Mononuclear cell (primary cell): ENCODE data around the gene ZNF385C. TPM values are rescaled to one million over a fixed set of nuclear protein-coding genes. Genes with fewer than 3 reads are reported as not detected.

Experiments used
- H3K27me3 ChIP-seq: 2 replicates; pipeline ENCODE4 v1.6.0; 2011; ENCODE audit warnings: low read length, control low read depth; ENCODE audit not compliant: insufficient read depth
- H3K4me1 ChIP-seq: 2 replicates; pipeline ENCODE4 v1.5.1; 2011; ENCODE audit warnings: mild to moderate bottlenecking, low read length, control low read depth; ENCODE audit not compliant: insufficient read depth
- H3K4me3 ChIP-seq: 2 replicates; pipeline ENCODE4 v1.5.1; 2011; ENCODE audit warnings: mild to moderate bottlenecking, low read length, moderate library complexity
- H3K9me3 ChIP-seq: 2 replicates; pipeline ENCODE4 v1.5.1; 2011; ENCODE audit warnings: low read depth, mild to moderate bottlenecking, control low read depth, low read length
- total RNA-seq: library from RNA; depleted of rRNA; stranded (reverse); fragments of >200 nt; gene quantifications from one replicate; pipeline ENCODE4 v1.2.3, GENCODE V29; 2012

The ZNF385C gene
- total RNA-seq, 1 donor: 0.10 TPM

DNA sequence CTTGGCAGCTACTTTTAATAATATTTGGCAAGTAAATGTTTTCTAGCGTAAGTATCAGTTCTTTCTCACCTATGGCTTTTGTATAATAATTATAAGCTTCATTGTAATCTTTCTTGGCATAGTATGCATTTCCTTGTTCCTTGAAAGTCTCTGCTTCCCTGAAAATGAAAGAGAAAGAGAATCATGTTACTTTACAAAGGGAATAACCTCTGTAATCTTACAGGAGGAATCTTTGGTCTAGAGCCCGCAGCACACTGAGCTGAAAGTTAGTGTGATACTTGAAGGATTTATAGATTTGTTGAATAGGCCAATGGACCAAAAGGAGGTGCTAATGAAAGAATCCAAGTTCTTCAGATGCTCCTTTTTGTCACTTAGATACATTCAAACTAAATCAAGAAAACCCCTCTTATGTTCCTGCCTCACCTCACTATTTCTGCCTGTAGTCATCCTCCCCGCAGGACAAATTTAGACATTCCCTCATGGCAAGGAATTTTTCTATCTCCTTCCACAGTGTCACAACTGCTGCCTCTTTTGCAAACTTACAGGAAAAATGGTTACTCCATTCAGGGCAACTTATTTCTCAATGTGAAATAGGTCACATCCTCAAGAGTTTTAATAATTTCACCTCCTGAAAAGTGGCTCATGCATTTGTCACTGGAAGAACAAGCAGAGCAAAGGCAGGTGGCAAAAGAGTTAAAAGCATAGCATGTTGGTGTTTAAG, 97.7 kb downstream of the ZNF385C start:
- H3K4me1 ChIP-seq: peaks cover 21% of the 10 kb centered on the region
- H3K9me3 ChIP-seq: no peaks in the 10 kb centered on the region
- no peaks in the 10 kb centered on the region for H3K27me3 ChIP-seq
- no peak overlapping the region for H3K4me3 ChIP-seq

DNA sequence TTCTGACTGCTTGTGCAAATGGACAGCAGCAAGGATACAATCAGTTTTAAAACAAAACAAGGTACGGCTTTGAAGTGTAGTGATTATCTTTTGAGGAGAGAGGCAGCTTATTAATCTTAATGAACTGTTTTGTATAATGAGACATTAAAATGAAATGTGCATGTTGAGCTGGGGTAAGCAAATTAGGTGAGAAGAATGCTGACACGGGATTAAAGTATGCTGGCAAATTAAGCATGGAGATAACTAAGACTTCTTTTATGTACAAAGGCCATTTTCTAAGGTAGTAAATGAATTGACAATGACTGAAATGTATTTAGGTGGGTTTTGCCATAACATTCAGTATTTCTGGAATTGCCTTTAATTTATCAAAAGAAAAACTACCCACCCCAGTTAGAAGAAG, 99.8 kb downstream of the ZNF385C start:
- Histone ChIP-seq H3K4me1 (peaks cover 21% of the 10 kb centered on the region), H3K4me3 (no peak overlapping the region), H3K9me3 (no peaks in the 10 kb centered on the region), H3K27me3 (no peaks in the 10 kb centered on the region)

DNA sequence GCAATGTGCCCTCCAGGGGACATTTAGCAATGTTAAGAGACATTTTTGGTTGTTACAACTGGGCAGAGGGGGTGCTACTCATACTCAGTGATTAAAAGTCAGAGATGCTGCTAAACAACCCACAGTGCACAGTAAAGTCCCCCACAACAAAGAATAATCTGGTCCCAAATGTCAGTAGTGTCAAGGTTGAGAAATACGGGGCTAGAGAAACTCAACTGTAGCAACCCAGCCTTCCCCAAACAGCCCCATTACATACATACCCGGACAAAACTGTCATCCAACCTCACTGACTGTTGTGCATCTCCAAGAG, 101.5 kb downstream of the ZNF385C start:
- peaks cover 7% of the 10 kb centered on the region for H3K4me1 ChIP-seq
- no peak overlapping the region for H3K4me3 ChIP-seq
- H3K27me3 ChIP-seq: no peaks in the 10 kb centered on the region

DNA sequence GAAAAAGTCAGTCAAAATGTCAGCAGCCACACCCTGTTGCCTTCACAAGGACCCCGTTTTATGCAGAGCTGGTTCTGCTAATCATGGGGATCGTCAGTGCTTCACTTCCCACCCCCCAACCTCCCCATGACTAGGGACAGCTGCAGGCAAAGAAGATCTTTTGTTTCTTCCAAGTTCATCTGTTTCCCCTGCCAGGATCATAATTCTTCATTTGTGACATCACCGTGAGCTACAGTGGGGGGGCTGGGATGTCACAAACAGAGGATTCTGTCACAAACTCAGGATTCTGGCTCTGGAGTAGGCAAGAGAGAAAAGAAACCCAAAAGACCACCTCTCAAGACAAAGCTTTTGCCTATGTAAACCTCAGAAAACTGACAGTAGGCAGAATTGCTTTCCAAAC, 105.7 kb downstream of the ZNF385C start:
- Histone ChIP-seq H3K27me3 (no peaks in the 10 kb centered on the region), H3K4me1 (peaks cover 7% of the 10 kb centered on the region), H3K9me3 (no peaks in the 10 kb centered on the region), H3K4me3 (no peak overlapping the region)

More for the DNA sequence above, 101.5 kb downstream of the ZNF385C start:
- no peaks in the 10 kb centered on the region for H3K9me3 ChIP-seq

DNA sequence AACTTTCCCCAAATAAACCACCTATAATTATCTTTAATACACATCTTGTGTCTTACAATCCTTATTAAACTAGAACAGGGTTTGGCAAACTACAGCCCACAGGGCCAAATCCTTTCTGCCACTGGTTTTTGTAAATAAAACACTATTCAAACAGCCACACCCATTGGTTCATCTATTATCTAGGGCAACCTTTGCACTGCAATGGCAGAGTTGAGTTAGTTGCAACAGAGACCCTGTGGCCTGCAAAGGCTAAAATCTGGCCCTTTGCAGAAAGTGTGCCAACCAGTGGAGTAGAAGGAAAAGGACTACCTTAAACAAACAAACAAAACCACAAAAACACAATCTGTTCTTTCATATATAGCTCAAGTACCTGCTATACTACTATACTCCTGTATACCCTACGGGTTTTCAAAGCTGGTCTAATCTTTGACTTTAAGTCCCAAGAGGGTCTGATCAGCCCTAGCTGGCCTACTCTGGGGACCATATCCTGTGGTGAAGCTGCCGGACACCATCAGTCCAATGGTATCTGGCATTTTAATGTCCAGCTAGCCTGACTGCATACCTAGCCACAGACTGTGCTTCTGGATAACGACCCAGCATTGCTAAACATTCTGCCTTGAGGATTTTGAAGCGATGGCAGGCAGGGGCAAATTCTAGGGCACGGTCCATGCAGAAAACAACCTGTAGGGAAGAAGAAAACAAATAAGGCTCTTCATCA, 108.4 kb downstream of the ZNF385C start:
- no peaks in the 10 kb centered on the region for H3K4me1 ChIP-seq
- H3K9me3 ChIP-seq: no peaks in the 10 kb centered on the region
- H3K27me3 ChIP-seq: no peaks in the 10 kb centered on the region
- no peak overlapping the region for H3K4me3 ChIP-seq

DNA sequence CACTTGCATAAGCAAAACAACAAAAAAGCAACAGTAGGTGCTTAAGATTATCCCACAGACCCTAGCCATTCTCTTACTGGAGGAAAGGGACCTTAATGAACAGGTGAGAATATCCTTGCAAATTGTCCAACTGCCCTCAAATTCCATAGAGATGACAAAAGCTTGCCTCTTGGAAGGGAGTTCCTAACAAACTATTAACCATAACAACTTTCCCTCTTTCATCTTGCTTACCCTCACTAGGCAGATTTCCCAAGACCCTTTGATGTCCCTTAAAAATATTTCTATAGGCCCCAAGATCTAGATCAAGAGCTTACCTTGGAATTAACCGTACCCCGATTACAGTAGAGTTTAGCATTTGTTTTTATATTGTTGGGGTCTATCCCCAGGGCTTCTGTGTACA, 109.9 kb downstream of the ZNF385C start:
- H3K4me3 ChIP-seq: no peak overlapping the region
- no peaks in the 10 kb centered on the region for H3K4me1 ChIP-seq
- no peaks in the 10 kb centered on the region for H3K27me3 ChIP-seq
- H3K9me3 ChIP-seq: no peaks in the 10 kb centered on the region

DNA sequence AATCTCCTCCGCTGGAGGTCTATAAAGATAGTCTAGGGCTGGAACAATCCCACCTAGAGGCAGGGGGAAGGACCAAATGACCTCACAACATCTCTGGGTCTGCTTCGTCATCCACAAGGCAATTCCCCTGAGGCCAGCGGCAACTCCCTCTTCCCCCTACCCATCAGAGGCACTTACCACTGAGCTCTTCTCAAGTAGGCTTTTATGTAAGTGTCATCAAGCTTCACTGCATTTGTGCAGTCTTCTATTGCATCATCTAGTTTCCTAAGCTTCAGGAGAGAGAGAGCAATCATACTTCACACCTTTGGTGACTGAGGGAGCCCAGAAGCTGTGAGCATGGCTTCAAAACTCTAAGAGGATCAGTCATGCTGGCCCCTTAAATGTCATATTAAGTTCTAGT, 110.6 kb downstream of the ZNF385C start:
- H3K27me3 ChIP-seq: no peaks in the 10 kb centered on the region

DNA sequence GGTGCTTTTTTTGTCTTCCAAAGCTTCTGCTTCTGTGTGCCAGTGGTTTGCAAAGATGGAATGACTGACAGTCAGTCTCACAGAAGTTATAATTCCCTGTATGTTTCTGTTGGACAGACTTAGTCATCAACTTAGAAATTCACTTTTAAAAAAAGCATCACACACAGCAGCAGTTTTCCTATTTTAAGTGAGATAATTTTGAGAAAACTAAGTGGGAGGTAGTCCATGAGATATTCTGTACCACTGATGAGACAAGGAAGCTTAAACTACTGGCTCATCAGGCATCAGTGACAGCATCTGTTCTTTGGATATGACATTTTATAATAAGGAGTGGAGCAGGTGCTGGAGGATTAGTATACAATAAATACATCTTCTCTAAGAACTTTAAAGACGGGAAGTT, 111.6 kb downstream of the ZNF385C start:
- Histone ChIP-seq H3K4me1 (no peaks in the 10 kb centered on the region), H3K9me3 (no peaks in the 10 kb centered on the region), H3K4me3 (no peak overlapping the region), H3K27me3 (no peaks in the 10 kb centered on the region)

More for the DNA sequence above, 110.6 kb downstream of the ZNF385C start:
- Histone ChIP-seq H3K4me1 (no peaks in the 10 kb centered on the region), H3K4me3 (no peak overlapping the region), H3K9me3 (no peaks in the 10 kb centered on the region)

DNA sequence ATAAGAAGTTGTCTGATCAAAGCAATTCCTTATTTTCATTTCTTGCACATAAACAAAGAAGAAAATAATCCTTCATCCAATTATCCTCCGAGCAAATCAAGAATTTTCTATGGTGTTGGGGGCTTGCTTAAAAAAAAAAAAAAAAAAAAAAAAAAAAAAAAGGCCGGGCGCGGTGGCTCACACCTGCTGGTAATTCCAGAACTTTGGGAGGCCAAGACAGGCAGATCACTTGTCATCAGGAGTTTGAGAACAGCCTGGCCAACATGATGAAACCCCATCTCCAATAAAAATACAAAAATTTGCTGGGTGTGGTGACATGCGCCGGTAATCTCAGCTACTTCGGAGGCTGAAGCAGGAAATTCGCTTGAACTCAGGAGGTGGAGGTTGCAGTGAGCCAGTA, 112.4 kb downstream of the ZNF385C start:
- Histone ChIP-seq H3K9me3 (no peaks in the 10 kb centered on the region), H3K4me3 (no peak overlapping the region), H3K4me1 (no peaks in the 10 kb centered on the region), H3K27me3 (no peaks in the 10 kb centered on the region)

DNA sequence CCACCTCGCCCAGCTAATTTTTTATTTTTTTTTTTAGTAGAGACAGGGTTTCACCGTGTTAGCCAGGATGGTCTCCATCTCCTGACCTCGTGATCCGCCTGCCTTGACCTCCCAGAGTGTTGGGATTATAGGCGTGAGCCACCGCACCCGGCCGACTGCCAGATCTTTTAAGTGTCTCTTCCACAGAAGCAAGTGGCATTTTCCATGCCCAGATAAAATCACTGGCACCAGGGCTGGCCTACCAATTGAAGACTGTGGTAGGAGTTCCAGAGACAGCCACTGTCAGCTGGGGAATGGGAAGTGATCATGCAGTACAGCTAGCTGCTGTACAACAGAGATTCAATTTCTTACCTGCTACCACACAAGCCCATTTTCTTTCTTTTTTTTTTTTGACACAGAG, 113.8 kb downstream of the ZNF385C start:
- no peaks in the 10 kb centered on the region for H3K27me3 ChIP-seq
- no peaks in the 10 kb centered on the region for H3K9me3 ChIP-seq
- H3K4me1 ChIP-seq: no peaks in the 10 kb centered on the region
- no peak overlapping the region for H3K4me3 ChIP-seq

DNA sequence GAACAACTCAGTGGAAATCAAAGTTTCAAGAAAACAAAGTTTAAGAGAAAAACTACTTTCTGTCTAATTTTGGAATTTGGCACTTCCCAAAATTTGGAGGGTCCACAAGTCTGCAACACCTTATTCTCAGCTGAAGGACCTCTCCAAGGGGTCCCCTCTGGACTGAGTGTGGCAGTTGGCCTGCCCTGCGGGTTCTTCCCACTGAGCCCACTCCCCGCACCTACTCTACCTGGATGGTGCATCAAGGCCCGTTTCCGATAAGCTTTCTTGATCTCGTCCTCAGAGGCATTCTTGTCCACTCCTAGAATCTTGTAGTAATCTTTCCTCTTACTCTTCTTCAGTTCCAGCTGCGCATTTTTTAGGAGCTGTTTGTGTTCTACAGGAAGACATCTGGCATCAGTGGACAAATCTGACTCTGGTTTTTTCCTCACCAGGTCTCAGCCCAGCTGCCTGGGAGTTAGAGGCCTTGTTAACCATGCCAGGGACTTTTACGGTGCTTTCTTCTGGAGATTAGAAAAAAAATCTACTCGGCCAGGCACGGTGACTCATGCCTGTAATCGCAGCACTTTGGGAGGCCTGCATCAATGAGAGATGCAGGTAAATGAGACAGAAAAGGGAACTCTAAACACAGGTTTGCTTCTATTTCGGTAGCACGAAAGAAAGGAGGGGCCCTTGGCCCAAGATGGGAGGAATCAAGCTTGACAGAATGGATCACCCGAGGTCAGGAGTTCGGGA, 116.1 kb downstream of the ZNF385C start:
- Histone ChIP-seq H3K4me3 (no peak overlapping the region), H3K4me1 (no peaks in the 10 kb centered on the region), H3K9me3 (no peaks in the 10 kb centered on the region), H3K27me3 (no peaks in the 10 kb centered on the region)

DNA sequence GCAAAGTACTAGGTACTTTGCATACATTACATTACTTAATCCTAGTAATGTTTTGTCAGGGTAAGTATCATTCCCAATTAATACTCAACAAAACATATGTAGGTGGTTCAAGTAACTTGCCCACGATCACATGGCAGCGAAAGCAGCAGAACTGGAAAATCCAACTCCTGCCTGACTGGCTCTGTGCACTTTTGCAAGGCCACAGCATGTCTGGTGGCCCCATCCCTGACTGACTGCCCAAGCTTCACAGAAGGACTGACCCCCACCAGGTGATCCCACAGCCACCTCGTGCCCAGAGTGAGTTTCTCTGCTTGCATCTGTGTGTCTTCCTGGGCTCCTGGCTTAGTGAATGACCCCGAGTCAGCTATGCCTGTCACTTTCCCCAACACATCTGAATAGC, 120.3 kb downstream of the ZNF385C start:
- no peaks in the 10 kb centered on the region for H3K9me3 ChIP-seq
- no peak overlapping the region for H3K4me3 ChIP-seq
- no peaks in the 10 kb centered on the region for H3K27me3 ChIP-seq
- no peaks in the 10 kb centered on the region for H3K4me1 ChIP-seq

DNA sequence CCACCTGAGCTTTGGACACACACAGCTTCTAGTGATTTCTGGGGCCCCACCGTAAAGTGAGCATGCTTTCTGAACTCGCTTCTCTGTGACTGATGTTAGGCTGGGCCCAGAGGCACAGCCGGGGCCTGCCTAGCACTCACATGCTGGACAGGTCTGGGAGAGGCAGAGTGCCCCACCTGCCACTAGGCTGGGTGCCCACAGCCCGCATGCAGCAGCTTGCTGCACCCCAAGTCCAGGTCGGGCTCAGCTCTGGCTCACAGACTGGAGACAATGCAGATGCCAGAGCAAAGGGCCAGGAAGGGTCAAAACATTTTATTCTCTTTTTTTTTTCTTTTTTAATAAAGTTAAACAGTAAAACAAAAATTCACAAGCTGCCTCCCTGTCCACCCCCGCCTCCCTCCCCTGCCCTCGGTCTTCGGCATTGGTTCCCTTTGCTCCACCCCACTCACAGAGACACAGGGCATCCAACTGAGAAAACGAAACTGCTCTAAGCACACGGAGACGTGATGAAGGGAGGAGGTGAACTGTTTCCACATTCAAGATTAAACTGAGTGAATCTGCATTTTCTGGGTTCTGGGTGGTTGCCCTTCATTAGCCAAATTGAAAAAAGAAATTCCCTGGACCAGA, 122.0 kb downstream of the ZNF385C start:
- no peaks in the 10 kb centered on the region for H3K4me1 ChIP-seq
- no peaks in the 10 kb centered on the region for H3K9me3 ChIP-seq
- no peaks in the 10 kb centered on the region for H3K27me3 ChIP-seq
- no peak overlapping the region for H3K4me3 ChIP-seq
